Measurements from ENCODE around the gene TMEM38A.

The TMEM38A gene

DNA sequence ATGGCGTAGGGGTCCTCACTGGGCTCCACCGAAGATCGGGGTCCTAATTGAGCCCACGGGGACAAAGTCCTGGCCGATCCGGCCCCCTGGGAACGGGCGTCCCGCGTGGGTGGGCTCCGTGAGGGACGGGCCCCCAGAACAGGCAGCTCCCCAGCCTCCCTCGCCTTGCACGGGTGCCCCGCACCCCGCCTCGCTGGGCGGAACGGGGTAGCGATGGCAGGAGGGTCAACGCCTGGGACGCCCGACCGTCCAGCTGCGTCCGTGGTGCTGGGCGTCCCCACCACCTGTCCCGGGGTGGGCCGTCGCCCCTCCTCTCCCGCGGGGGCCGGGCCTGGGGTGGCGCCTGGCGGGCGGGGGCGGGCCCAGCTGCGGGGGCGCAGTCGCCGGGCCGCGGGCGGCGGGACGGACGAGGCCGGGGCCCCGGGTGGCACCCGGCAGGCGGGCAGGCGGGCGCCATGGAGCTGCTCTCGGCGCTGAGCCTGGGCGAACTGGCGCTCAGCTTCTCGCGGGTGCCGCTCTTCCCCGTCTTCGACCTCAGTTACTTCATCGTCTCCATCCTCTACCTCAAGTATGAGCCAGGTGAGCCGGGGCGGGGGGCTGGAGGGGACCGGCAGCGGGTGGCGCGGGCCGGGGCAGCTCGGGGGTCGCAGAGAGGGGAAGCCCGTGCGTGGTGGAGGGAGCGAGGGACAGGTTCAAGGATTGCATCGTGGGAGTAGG, at the start of gene TMEM38A:
Gene TMEM38A (plus strand): TSS at position 377 of the 717 bp plus-strand sequence. CDS start 79 bp downstream, at position 456.
- DNase-seq (ENCODE audit: low read depth), result no peak

GRCh38 chr19:16612636-16613035, 48.3 kb upstream of the TMEM38A start:
- no peak for DNase-seq (ENCODE audit: low read depth)

DNA sequence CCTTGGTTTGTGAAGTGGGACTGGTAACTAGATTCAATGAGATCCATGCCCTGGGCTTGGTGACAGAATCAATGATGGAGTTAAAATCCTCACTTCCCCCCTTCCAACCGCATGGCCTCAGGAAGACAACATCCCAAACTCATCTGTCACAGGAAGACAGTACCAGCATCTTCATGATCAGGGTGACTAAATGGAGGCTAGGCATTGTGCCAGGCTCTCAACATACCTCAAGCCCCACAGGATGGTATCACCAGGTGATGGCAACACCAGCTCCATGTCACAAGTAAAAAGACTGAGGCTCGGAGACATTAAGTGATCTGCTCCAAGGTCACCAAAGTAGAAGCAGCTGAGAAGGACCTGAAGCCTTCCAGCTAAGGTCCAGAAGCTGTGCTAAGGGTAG, 47.1 kb upstream of the TMEM38A start:
- no peak for DNase-seq (ENCODE audit: low read depth)

GRCh38 chr19:16614941-16615340, 46.0 kb upstream of the TMEM38A start:
- no peak for DNase-seq (ENCODE audit: low read depth)

DNA sequence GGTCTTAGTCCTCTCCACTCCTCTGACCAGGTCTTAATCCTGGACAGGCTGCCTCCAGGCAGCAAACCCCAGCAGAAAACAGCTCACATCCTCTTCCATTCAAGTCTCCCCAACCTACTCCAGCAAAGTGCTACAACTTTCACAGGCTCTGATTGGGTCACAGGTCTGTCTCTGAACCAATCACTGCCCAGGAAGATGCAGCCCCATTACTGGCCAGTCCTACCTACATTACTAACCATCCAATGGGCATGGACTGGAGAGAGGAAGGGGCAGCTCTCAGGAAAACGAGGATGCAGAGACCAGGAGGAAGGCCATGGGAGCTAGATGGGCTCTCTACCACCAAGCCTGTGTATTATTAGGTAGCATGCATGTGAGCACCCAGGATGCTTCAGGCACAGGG, 45.1 kb upstream of the TMEM38A start:
- DNase-seq (ENCODE audit: low read depth), result no peak

DNA sequence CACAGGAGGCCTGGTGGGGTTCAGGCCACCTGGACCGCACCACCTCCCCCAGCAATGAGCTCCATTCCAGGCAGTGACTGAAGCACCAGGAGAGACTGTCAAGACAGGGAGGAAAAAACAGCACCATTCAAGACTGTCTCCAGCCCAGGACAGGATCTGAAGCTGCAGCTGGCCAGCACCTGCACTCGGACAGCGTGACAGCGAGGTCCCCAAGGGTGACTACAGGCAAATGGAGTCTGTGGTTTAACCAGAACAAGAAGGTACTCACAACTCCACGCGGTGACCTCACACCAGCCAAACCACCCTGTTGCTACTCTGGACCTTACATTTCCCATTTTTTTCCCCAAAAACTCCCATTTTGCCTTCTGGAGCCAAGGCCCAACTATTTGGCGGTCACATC, 42.7 kb upstream of the TMEM38A start:
- DNase-seq (ENCODE audit: low read depth), result no peak

GRCh38 chr19:16619457-16619856, 41.5 kb upstream of the TMEM38A start:
- DNase-seq (ENCODE audit: low read depth), result no peak

GRCh38 chr19:16620018-16620417, 40.9 kb upstream of the TMEM38A start:
- DNase-seq (ENCODE audit: low read depth), result no peak

DNA sequence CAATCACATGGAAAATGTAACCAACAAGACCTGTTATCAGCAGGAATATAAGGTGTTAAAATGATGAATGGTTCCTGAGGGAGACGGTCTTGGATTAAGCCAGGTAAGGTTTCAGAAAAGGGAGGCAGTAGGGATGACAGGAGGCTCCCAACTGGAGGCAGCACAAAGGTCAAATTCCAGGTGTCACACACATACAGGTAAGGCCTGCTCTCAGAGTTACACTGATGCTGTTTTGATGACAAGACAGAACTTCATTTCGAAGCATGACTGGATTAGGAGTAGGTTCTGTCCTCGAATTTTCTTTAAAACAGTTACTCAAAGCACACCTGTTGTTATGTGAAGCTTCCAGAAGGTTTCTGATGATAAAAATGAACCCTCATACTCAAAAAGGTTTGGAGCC, 40.4 kb upstream of the TMEM38A start:
- DNase-seq (ENCODE audit: low read depth), result no peak

- DNase-seq (ENCODE audit: low read depth), result no peak
These were observed 39.7 kb upstream of the TMEM38A start for GRCh38 chr19:16621165-16621800.

- no peak for DNase-seq (ENCODE audit: low read depth)
These were observed 37.9 kb upstream of the TMEM38A start for GRCh38 chr19:16623066-16623465.

DNA sequence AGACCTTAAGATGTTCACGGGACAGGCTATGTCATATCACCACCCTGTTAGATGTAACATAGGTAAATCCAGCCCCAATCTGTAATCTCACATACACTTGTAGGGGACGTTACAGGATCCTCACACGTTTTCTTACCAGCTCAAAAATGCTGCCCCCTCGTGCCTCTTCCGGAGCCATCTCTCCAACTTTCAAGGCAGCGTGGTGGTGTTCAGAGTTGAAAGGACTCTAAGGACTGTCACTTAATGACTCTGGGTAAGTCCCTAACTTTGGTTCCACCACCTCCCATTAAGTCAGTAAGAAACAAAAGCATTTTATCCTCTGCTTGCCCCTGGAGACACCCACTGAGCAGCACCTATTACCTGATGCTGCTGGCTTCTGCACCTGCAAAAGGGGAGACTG, 37.4 kb upstream of the TMEM38A start:
- no peak for DNase-seq (ENCODE audit: low read depth)

DNA sequence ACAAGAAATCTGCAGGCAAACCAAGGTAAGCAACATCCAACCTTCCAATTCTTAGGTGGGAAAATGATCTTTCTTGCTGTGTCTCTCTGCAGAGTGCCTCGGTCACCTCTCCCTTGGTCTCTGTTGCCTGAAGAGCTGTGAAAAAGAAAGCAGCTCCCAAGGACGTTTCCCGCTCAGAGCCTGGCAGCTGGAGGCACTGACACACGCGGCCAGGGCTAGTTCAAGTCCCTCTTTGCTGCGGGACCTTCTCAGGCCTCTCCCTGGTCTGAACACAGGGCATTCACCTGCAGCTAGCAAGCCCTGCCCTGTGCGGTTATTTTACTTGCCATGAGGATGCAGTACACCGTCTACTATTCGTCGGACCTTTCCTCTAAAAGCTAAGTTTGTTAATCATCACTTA, 36.7 kb upstream of the TMEM38A start:
- DNase-seq (ENCODE audit: low read depth), result no peak

GRCh38 chr19:16625163-16625958, 35.6 kb upstream of the TMEM38A start:
- DNase-seq (ENCODE audit: low read depth), result no peak

- no peak for DNase-seq (ENCODE audit: low read depth)
These were observed 34.1 kb upstream of the TMEM38A start for GRCh38 chr19:16626796-16627192.

DNA sequence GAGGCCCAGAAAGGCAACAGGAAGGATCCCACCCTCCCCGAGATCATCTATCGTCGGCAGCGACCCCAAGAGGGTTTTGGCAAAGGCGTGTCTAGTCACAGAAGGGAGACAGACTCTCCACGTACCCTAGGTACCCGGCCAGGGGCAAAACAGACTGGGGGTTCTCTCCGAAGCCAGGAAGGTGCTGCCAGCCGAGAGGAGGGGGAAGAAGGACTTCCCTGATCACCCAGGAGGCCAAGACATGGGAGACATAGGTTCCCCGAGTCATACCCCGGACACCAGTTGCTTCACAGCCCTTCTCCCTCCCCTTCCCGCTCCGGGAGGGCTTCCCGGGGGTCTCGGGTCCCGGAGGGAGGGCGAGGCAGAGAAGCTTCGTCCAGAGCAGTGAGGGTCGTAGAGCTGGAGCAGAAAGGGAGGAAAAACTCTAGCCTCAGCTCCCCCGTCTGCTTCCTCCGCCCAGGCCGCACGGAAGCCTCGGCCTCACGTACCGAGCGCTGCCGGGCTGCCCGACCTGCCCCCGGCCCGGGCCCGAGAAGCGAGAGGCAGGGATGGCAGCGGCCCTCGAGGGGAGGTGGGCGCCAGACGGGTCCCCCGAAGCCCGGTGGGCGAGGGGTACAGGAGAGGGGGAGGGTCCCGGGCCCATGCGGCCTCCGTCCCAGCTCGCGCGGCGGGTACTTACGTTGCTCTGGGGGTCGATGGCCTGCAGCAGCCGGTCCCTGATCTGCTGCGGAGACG, 33.6 kb upstream of the TMEM38A start:
- DNase-seq (ENCODE audit: low read depth), result no peak

DNA sequence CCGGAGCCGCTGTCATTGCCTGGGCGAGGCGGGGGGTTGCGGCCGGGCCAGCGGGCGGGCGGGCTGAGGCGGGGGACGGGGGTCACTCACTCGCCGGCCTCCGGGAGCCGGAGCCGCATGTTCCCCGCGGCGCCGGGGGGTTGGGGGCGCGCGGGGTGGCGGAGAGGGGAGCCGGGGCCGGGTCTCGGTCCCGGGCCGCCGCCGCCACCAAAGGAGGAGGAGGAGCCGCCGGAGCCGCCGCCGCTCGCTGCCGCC, 33.1 kb upstream of the TMEM38A start:
- DNase-seq (ENCODE audit: low read depth), result no peak

- peak; percentile 87 for DNase-seq (ENCODE audit: low read depth)
These were observed 32.6 kb upstream of the TMEM38A start, which contains the start of gene MED26 for GRCh38 chr19:16628183-16628983. Gene MED26, minus strand, starts transcription at chr19:16628204. Its CDS starts 261 bp downstream, at chr19:16627943.

DNA sequence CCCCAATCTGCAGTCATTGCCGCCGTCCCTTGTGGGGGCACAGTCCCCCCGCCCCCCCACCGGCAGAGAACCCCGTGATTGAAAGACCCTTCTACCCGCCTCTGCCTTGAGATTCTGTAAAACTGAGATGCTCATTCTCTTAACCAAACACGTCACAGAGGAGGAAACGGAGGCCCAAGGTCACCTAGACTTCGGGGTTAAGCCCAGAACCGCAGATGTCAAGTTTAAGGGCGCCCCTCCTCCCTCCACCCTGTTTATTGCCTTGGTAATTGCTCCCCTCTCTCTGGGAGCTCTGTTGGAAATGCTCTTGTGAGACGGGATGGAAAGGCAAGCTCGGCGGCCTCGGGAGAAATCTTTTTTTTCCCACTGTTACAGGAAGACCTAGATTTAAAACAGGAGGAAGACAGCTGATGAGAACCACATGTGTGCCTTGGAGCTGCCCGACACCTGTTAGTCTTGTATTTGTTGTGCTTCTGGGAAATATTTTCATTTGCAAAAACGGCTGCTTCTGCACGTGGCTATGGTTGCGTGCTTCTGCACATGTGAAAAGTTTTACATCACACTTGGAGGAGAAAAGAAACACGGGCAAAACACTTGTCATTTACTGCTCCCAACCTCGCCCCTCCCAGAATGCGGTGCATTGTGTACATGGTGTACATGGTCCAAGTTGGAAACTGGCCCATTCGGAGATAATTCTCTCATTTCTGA, 31.8 kb upstream of the TMEM38A start:
- peak; percentile 63 for DNase-seq (ENCODE audit: low read depth)

DNA sequence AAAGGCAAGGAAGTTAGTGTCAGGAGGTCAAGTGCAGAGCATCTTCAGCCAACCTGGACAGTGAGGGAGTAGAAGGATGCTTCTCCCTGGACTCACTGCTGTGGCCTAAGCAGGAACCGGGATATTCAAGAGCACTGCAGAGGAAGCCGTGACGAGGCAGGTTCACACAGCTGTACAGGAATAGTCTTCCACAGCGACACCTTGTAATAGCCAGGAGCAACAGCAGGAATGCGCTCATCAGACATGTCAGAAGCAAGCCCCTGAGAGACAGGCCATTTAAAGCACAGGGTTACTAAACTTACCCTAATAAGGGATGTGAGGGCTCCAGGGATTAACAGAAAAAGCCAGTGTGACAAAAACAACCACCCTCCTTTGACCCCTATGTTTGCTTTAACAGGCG, 29.5 kb upstream of the TMEM38A start:
- no peak for DNase-seq (ENCODE audit: low read depth)

- DNase-seq (ENCODE audit: low read depth), result no peak
These were observed 23.4 kb upstream of the TMEM38A start for GRCh38 chr19:16637535-16637934.

Measured in fibroblast of the conjunctiva (primary cell).